ENCODE data around the gene TANGO2. TPM values are rescaled to one million over a fixed set of nuclear protein-coding genes. Genes with fewer than 3 reads are reported as not detected.

The TANGO2 gene
- total and polyA plus RNA-seq, 9 donors: 11.0 to 17.5 (median 13.3) TPM

- Histone ChIP-seq H3K27ac (no peak overlapping the region), H3K27me3 (no peaks in the 10 kb centered on the region), H3K4me1 (ENCODE audit: insufficient read depth) (peaks cover 22% of the 10 kb centered on the region), H3K36me3 (peaks cover 2% of the 10 kb centered on the region), H3K4me3 (no peak overlapping the region), H3K9me3 (no peaks in the 10 kb centered on the region)
- TF ChIP-seq CTCF (IDR thresholded peaks at IDR 0.05): no peak
- TF ChIP-seq EP300 (IDR thresholded peaks at IDR 0.05): no peak
- no peak for TF ChIP-seq POLR2A (IDR thresholded peaks at IDR 0.05)
- intact Hi-C loops (cut with DNase I): no loop called here
- no peak for DNase-seq
- 43 to 53% (median 47%) methylated on average over 23 of the region's 23 CpGs for WGBS, 3 donors
Observed at GRCh38 chr22:20084547-20085413, 63.9 kb downstream of the TANGO2 start.

GRCh38 chr22:20085651-20086050, 64.7 kb downstream of the TANGO2 start:
- peaks cover 22% of the 10 kb centered on the region for H3K4me1 ChIP-seq (ENCODE audit: insufficient read depth)

GRCh38 chr22:20086101-20086599, 65.2 kb downstream of the TANGO2 start:
- TF ChIP-seq CTCF (IDR thresholded peaks at IDR 0.05) (no peak), POLR2A (IDR thresholded peaks at IDR 0.05) (no peak), EP300 (IDR thresholded peaks at IDR 0.05) (no peak)
- Histone ChIP-seq H3K36me3 (peaks cover 2% of the 10 kb centered on the region), H3K27me3 (no peaks in the 10 kb centered on the region), H3K4me3 (no peak overlapping the region), H3K27ac (no peak overlapping the region), H3K9me3 (no peaks in the 10 kb centered on the region), H3K4me1 (ENCODE audit: insufficient read depth) (peaks cover 20% of the 10 kb centered on the region)
- 85 to 88% (median 88%) methylated on average over 24 of the region's 24 CpGs for WGBS, 3 donors
- DNase-seq: no peak
- intact Hi-C loops (cut with DNase I): no loop called here

More at GRCh38 chr22:20085651-20086050, 64.7 kb downstream of the TANGO2 start:
- H3K27me3 ChIP-seq: no peaks in the 10 kb centered on the region
- no peak for TF ChIP-seq EP300 (IDR thresholded peaks at IDR 0.05)
- TF ChIP-seq CTCF (IDR thresholded peaks at IDR 0.05): no peak
- no peak for TF ChIP-seq POLR2A (IDR thresholded peaks at IDR 0.05)
- no peak overlapping the region for H3K4me3 ChIP-seq
- H3K36me3 ChIP-seq: peaks cover 2% of the 10 kb centered on the region
- 84 to 90% (median 86%) methylated on average over 20 of the region's 20 CpGs for WGBS, 3 donors
- DNase-seq: no peak
- intact Hi-C loops (cut with DNase I): no loop called here
- no peak overlapping the region for H3K27ac ChIP-seq
- no peaks in the 10 kb centered on the region for H3K9me3 ChIP-seq

GRCh38 chr22:20086763-20087162, 65.9 kb downstream of the TANGO2 start:
- H3K27me3 ChIP-seq: no peaks in the 10 kb centered on the region
- DNase-seq: no peak
- peaks cover 2% of the 10 kb centered on the region for H3K36me3 ChIP-seq
- no peak overlapping the region for H3K4me3 ChIP-seq
- TF ChIP-seq CTCF (IDR thresholded peaks at IDR 0.05) (no peak), EP300 (IDR thresholded peaks at IDR 0.05) (no peak), POLR2A (IDR thresholded peaks at IDR 0.05) (no peak)
- intact Hi-C loops (cut with DNase I): no loop called here
- WGBS, 3 donors: 94 to 96% (median 95%) methylated on average over 5 of the region's 5 CpGs
- no peaks in the 10 kb centered on the region for H3K9me3 ChIP-seq
- H3K4me1 ChIP-seq (ENCODE audit: insufficient read depth): peaks cover 14% of the 10 kb centered on the region
- H3K27ac ChIP-seq: no peak overlapping the region
